Breast epithelium (tissue), 4 donors: ENCODE results near the gene CCDC102B. TPM values are rescaled to one million over a fixed set of nuclear protein-coding genes. Genes with fewer than 3 reads are reported as not detected.

Source experiments
- DNase-seq, 2 donors: peaks; one replicate each; pipeline ENCODE4 v3.0.0-alpha.2; 2019; ENCODE audit warnings: low spot score in 2 of 2
- H3K27ac ChIP-seq, 2 donors: fragments of 200-600 bp; sonication (generic) in 1 of 2; one replicate each; pipeline ENCODE4 v1.5.1; 2016 to 2019; ENCODE audit warnings: mild to moderate bottlenecking in 1 of 2
- H3K27me3 ChIP-seq, 2 donors: fragments of 200-600 bp; sonication (generic) in 1 of 2; one replicate each; pipeline versions ENCODE4 v1.5.1 to v1.6.0; 2017 to 2019; ENCODE audit warnings: control low read depth in 1 of 2, mild to moderate bottlenecking in 1 of 2
- H3K36me3 ChIP-seq: fragments of 200-600 bp; one replicate; pipeline ENCODE4 v1.5.1; 2019
- H3K4me1 ChIP-seq, 2 donors: fragments of 200-600 bp; sonication (generic); one replicate each; pipeline ENCODE4 v1.5.1; 2016 to 2019; ENCODE audit warnings: control low read depth in 1 of 2
- H3K4me3 ChIP-seq, 3 donors: fragments of 200-600 bp; sonication (generic); 1 replicate in 2 of 3; 2 replicates in 1 of 3; pipeline ENCODE4 v1.5.1; 2016 to 2019; ENCODE audit warnings: mild to moderate bottlenecking in 3 of 3, moderate library complexity in 2 of 3
- H3K9me3 ChIP-seq, 2 donors: fragments of 200-600 bp; sonication (generic) in 1 of 2; one replicate each; pipeline ENCODE4 v1.5.1; 2016 to 2019; ENCODE audit warnings: control low read depth in 1 of 2
- CTCF ChIP-seq, 3 donors: fragments of 450-650 bp; IDR thresholded peaks; one replicate each; pipeline ENCODE4 v1.5.1; 2016 to 2017; ENCODE audit warnings: antibody characterized with exemption in 3 of 3, mild to moderate bottlenecking in 3 of 3, moderate library complexity in 3 of 3
- POLR2A ChIP-seq: fragments of 450-650 bp; IDR thresholded peaks from one replicate; pipeline ENCODE4 v1.6.1; 2016; ENCODE audit warnings: antibody characterized with exemption, mild to moderate bottlenecking, moderate library complexity
- POLR2AphosphoS5 ChIP-seq, 3 donors: sonication (generic); formaldehyde crosslinking; IDR thresholded peaks; one replicate each; pipeline ENCODE4 v1.6.1; 2017; ENCODE audit warnings: antibody characterized with exemption in 3 of 3
- intact Hi-C: fragments of 100-400 bp; cut with DNase I; formaldehyde crosslinking; loops from one replicate; pipeline ENCODE4 v1.15.1; 2023; ENCODE audit warnings: low total_unique reads
- total RNA-seq, 3 donors: library from RNA; depleted of rRNA; stranded (reverse); fragments of >200 nt; gene quantifications; one replicate each; pipeline ENCODE4 v1.1.0, GENCODE V29; 2016

The CCDC102B gene
- total RNA-seq, 3 donors from 2014 or later: 5.3 to 9.1 (median 7.2) TPM

GRCh38 chr18:68956650-68957049 is 158.8 kb downstream of the CCDC102B start:
- Histone ChIP-seq H3K27me3 (no peaks in the 10 kb centered on the region), H3K4me3 (no peak overlapping the region), H3K27ac (no peak overlapping the region), H3K36me3 (no peaks in the 10 kb centered on the region), H3K4me1 (no peaks in the 10 kb centered on the region), H3K9me3 (peaks cover 0 to 4% of the 10 kb centered on the region in 2 donors)
- DNase-seq: no peak
- TF ChIP-seq POLR2A: no peak
- no peak for TF ChIP-seq CTCF (IDR thresholded peaks at IDR 0.05)
- no peak for TF ChIP-seq POLR2AphosphoS5 (IDR thresholded peaks at IDR 0.05)
- intact Hi-C loops: no loop called here

- no peak overlapping the region for H3K4me3 ChIP-seq
- TF ChIP-seq CTCF (IDR thresholded peaks at IDR 0.05): no peak
- TF ChIP-seq POLR2A: no peak
- no peak for TF ChIP-seq POLR2AphosphoS5 (IDR thresholded peaks at IDR 0.05)
- no peak overlapping the region for H3K27ac ChIP-seq
- no peaks in the 10 kb centered on the region for H3K27me3 ChIP-seq
- intact Hi-C loops: no loop called here
- H3K9me3 ChIP-seq: no peaks in the 10 kb centered on the region
- no peaks in the 10 kb centered on the region for H3K4me1 ChIP-seq
- no peaks in the 10 kb centered on the region for H3K36me3 ChIP-seq
- DNase-seq: no peak
These were observed 162.5 kb downstream of the CCDC102B start for GRCh38 chr18:68960355-68960754.

DNA sequence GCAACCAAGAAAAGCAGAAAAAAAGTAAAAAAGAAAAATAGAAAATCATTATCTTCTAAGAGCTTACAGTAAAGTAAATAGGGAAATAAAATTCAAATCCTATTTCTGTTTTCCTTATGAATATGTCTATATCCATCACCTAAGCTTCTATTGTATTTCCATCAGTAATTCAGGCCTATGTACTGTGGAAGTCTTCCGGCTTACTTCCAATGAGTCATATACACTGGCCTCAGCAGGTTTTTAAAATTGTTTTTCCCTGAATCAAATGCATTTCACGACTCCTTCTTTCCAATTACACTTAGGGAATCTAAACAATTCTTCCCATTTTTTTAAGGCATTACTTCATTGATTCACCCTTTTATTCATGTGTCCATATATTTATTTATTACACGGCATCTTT is 164.7 kb downstream of the CCDC102B start:
- no peaks in the 10 kb centered on the region for H3K27me3 ChIP-seq
- intact Hi-C loops: no loop called here

GRCh38 chr18:68965817-68966216 is 167.9 kb downstream of the CCDC102B start:
- Histone ChIP-seq H3K27ac (no peak overlapping the region), H3K9me3 (no peaks in the 10 kb centered on the region), H3K36me3 (no peaks in the 10 kb centered on the region), H3K4me3 (no peak overlapping the region), H3K4me1 (no peaks in the 10 kb centered on the region), H3K27me3 (no peaks in the 10 kb centered on the region)
- intact Hi-C loops: no loop called here
- TF ChIP-seq POLR2A (no peak), CTCF (IDR thresholded peaks at IDR 0.05) (no peak), POLR2AphosphoS5 (IDR thresholded peaks at IDR 0.05) (no peak)
- DNase-seq: no peak

More for the DNA sequence above, 164.7 kb downstream of the CCDC102B start:
- Histone ChIP-seq H3K27ac (no peak overlapping the region), H3K9me3 (no peaks in the 10 kb centered on the region), H3K36me3 (no peaks in the 10 kb centered on the region), H3K4me3 (no peak overlapping the region), H3K4me1 (no peaks in the 10 kb centered on the region)
- no peak for DNase-seq
- no peak for TF ChIP-seq CTCF (IDR thresholded peaks at IDR 0.05)
- TF ChIP-seq POLR2A: no peak

GRCh38 chr18:68969027-68969426 is 171.1 kb downstream of the CCDC102B start:
- DNase-seq: no peak
- Histone ChIP-seq H3K4me3 (no peak overlapping the region), H3K4me1 (no peaks in the 10 kb centered on the region), H3K27ac (no peak overlapping the region), H3K36me3 (no peaks in the 10 kb centered on the region), H3K9me3 (no peaks in the 10 kb centered on the region), H3K27me3 (no peaks in the 10 kb centered on the region)
- no peak for TF ChIP-seq CTCF (IDR thresholded peaks at IDR 0.05)
- TF ChIP-seq POLR2A: no peak
- no peak for TF ChIP-seq POLR2AphosphoS5 (IDR thresholded peaks at IDR 0.05)
- intact Hi-C loops: no loop called here
